Activated CD4-positive, CD25-positive, alpha-beta regulatory T cell (primary cell): ENCODE data around the gene XPO4.
"Not testable (repeated sequence)": the region's sequence is repeated elsewhere in the genome, so short reads cannot be mapped to it uniquely, and the experiment has no call there.

ENCODE experiments used
- DNase-seq, 4 experiments: peaks; one replicate each; lab custom pipeline; 2025; lab: John Stamatoyannopoulos, UW

Gene XPO4

DNA sequence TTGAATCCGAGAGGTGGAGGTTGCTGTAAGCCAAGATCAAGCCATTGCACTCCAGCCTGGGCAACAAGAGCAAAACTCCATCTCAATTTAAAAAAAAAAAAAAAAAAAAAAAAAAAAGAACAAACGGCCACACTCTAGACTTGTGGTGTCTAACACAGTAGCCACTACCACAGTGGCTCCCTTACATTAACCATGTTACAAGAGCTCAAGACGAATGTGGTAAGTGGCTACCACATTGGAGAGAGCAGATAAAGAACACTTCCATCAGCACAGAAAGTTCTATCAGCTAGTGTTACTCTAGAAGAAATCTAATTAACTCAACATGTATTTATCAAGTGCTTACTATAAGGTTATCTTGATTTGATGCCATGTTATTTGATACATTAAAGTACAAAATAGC is 11.5 kb downstream of the XPO4 start:
- DNase-seq = no peak

DNA sequence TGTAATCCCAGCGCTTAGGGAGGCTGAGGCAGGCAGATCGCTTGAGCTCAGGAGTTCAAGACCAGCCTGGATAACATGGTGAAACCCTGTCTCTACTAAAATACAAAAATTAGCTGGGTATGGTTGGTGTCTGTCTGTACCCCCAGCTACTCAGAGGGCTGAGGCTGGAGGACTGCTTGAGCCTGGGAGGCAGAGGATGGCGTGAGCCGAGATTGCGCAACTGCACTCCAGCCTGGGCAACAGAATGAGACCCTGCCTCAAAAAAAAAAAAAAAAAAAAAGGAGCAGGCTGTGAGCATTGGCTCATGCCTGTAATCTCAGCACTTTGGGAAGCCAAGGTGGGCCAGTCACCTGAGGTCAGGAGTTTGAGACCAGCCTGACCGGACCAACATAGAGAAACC is 12.0 kb downstream of the XPO4 start:
- not testable (repeated sequence) for DNase-seq

DNA sequence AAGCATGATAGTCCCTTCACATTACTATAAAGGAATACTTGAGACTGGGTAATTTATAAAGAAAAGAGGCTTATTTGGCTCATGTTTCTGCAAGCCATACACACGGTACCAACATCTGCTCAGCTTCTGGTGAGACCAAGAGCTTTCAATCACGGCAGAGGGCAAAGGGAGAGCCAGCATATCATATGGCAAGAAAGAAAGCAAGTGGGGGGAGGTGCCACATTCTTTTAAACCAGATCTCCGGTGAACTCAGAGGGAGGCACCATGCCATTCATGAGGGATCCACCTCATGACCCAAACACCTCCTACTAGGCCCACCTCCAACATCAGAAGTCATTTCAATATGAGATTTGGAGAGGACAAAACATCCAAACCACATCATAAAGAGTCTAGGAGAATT is 20.3 kb downstream of the XPO4 start:
- no peak for DNase-seq

DNA sequence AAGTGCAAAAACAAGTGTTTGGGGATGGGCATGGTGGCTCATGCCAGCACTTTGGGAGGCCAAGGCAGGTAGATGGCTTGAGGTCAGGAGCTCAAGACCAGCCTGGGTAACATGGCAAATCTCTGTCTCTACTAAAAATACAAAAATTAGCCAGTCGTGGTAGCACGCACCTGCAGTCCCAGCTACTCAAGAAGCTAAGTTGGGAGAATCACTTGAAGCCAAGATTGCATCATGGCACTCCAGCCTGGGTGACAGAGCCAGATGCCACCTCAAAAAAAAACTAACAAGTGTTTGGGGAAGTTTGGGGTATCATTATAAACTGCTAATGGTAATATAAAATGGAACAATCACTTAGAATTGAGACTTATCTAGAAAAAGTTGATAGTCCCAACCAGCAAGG is 24.6 kb downstream of the XPO4 start:
- no peak for DNase-seq

DNA sequence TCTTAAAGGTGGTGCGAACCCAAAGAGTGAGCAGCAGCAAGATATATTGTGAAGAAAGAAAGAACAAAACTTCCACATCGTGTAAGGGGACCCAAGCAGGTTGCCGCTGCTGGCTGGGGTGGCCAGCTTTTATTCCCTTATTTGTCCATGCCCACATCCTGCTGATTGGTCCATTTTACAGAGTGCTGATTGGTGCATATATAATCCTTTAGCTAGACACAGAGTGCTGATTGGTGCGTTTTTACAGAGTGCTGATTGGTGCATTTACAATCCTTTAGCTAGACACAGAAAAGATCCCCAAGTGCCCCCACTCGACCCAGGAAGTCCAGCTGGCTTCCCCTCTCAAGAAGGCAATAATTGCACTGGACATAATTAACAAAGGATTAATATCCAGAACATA is 25.7 kb downstream of the XPO4 start:
- not testable (repeated sequence) for DNase-seq

DNA sequence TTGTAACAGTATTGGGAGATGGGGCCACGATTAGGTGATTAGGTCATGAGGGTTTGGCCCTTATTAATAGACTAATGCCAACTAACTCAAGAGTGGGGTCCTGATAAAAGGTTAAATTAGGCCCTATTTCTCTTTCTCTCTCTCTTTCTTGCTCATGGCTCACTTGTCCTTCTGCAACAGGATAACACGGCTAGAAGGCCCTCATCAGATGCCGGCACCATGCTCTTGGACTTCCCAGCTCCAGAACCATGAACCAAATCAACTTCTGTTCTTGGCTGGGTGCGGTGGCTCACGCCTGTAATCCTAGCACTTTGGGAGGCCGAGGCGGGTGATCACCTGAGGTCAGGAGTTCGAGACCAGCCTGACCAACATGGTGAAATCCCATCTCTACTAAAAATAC is 28.1 kb downstream of the XPO4 start:
- not testable (repeated sequence) for DNase-seq

DNA sequence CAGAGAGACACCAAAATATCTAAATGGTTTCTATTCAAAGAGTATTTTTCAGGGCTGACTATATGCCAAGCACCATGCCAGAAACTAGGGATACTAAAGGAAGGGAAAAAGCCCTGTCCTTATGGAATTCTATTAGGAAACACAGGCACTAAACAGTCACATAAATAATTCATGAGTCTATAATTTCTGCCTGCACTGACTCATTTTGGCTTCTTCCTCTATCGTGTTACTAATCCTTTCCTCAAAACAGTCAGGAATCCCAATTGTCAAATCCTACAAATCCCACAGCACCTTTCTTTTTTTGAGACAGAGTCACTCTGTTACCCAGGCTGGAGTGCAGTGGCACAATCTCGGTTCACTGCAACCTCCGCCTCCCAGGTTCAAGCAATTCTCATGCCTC is 29.2 kb downstream of the XPO4 start:
- DNase-seq = no peak

DNA sequence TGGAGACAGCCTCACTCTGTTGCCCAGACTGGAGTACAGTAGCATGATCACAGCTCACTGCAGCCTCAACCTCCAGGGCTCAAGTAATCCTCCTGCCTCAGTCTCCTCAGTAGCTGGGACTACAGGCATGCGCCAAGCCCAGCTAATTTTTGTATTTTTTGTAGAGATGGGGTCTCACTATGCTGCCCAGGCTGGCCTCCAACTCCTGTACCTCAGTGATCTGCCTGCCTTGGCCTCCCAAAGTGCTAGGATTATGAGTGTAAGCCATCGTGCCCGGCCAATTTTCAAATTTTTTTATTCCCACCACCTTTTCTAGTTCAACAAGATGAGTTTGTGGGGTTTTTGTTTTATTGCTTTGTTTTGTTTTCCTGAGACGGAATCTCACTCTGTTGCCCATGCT is 31.7 kb downstream of the XPO4 start:
- no peak for DNase-seq

DNA sequence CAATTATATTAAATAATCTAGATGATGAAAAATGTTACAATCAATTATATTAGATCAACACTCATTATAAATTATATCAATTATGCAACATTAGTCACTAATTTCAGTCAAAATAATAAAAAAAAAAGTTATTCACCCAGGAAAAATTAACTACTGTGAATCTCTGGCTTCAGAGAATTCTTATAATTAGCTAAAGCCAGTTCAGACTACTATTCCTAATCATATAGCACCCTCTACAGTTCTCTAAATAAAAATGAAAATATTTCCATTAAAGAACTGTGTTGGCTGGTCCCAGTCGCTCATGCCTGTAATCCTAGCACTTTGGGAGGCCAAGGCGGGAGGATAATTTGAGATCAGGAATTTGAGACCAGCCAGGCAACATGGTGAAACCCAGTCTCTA is 33.0 kb downstream of the XPO4 start:
- no peak for DNase-seq

DNA sequence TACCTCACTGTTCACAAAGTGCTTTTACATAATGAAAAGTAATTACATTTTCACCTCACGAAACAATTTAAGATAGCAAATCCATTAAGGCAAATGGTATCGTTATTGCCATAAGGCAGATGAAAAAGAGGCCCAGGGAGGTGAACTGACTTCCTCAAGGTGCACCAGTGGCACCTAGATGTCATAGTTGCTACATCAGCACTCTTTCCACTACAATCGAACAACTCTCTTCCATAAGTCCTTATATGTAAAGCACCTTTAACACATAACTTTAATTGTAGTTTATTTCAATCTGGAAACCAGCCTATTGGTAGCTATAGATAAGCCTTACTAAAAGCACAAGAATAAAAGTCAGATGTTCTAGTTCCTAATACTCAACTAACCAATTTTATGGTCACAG is 35.1 kb downstream of the XPO4 start:
- no peak for DNase-seq

DNA sequence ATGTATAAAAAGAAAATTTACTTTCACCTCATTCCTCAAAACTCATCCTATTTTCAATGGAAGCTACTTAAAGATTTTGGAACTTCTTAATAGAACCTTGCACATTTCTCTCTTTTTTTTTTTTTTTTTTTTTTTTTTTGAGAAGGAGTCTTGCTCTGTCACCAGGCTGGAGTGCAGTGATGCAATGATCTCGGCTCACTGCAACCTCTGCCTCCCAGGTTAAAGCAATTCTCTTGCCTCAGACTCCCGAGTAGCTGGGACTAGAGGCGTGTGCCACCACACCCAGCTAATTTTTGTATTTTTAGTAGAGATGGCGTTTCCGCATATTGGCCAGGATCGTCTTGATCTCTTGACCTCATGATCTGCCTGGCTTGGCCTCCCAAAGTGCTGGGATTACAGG is 40.9 kb downstream of the XPO4 start:
- DNase-seq = not testable (repeated sequence)

DNA sequence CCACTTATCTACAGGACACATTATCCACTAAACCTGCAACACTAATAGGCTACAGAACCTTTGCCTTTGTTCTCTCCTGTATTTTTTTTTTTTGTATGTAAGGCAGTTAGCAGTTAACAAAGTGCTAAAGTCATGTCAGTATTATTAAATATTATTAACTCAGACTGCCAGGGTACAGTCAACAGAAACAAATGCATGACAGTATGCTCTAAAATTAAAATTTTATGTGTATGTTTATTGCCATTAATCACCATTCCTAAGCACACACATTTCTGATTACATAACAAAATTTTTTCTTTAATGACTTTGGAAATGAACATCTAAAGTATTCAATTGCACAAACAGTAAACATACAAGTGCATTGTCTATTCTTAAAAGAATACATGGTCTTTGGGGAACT is 41.7 kb downstream of the XPO4 start:
- no peak for DNase-seq

DNA sequence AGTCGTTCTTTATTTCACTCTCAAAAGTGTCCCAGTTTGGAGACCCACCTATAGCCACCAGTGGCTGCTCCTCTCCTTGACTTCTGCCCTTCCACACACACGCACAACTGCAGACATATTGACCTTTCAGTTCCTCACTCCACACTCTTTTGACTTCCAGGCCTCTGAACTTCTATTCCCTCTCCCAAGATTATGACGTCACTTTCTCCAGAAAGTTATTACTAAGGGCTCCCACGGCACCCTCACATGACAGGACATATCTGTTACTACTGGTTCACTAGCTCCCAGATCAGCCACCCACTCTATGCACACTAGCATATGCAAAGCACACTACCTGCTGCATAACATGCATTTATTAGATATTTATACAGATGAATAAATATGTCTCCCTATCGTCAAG is 45.9 kb downstream of the XPO4 start:
- no peak for DNase-seq

DNA sequence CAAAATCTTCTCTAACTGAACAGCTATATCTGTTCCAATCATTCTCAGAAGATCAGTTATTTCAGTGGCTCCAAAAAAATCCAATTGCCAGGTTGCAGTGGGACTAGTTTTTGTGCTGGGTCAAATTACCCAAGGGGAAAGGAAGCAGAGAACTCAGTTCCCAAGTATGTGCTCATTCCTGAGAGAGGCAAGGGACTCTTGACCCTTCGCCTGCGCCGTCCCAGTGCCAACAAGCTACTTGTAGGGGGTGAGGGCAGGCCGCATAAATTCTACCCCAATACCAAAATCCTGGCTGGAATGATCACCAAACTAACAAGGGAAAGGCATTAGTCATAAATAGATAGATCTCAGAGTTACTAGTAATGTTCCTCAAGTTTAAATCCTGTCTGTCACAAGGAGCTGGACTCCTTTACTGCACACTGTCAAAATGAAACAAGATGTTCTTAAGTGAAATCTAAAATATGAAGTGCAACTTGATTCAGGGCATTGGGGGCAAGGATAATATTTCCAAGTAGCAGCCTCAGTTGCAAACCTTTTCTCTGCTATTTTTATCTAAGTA is 50.6 kb downstream of the XPO4 start:
- no peak for DNase-seq

DNA sequence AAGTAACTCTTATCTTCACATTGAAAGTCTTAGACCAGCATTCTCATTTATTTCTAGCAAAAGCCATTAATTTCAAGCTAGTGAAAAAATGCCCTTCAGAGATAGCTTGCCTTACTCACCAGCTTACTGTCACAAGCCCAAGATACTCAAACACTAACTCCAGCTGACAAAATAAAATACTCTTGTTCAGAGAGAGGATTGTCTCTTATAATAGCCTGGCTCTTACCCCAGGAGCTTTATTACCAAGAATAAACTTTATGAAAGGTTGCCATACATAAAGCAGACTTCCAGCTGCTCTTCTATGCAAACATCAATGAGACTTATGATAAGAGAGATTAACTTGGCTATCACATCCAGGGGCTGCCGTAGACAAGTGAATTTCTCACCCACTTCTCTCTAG is 53.6 kb downstream of the XPO4 start:
- DNase-seq = no peak

DNA sequence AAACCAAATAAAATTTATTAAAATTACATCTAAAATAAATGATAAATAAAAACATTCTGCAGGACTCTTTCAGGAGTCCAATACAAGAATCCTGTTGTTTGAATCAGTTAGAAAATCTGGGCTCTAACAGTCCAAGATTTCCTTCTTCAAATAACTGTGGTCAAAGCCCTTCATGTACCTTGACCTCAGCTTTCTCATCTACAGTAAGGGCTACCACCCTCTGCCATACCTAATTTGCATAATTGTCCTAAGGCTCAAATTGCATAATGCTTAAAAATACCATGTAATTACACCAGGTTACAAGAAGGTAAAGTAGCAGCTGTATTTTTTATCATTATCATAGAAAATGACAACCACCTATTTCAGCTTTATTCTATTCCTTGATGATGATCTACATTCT is 54.3 kb downstream of the XPO4 start:
- DNase-seq = no peak

DNA sequence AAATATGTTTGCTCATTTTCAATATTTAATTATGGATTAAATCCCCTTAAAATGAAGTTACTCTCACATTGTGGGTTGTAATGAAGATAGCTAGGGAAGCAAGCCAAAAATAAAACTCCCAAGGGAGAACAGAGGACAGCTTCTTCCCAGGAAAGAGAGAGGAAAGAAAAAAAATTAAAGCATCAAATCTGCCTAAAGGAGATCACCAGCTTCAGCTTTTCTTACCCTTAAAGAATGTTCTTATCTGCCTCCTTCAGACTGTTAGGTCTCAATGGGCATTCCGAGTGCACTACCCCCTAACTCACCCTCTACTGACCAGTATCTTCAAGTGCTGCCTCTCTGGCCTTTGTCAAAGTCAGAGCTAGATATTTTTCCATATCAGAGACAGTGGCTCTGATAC is 55.2 kb downstream of the XPO4 start:
- no peak for DNase-seq

DNA sequence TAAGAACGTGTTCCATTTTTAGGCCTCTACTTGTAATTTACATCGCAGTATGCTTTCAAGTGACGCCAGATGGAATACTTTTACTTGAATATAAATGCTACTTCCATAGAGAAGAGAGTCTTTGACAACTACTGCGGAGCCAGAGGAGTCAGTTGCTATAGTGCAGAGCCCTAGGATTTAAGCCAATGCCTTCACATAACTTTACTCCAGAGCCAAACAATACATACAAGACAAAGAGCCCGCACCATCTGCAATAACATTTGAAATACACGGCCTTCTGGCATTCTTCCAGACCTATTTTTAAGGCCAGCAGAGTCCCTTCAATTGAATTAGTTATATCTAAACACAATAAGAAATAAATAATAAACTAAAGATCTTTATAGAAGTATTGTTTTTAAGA is 59.4 kb downstream of the XPO4 start:
- no peak for DNase-seq

DNA sequence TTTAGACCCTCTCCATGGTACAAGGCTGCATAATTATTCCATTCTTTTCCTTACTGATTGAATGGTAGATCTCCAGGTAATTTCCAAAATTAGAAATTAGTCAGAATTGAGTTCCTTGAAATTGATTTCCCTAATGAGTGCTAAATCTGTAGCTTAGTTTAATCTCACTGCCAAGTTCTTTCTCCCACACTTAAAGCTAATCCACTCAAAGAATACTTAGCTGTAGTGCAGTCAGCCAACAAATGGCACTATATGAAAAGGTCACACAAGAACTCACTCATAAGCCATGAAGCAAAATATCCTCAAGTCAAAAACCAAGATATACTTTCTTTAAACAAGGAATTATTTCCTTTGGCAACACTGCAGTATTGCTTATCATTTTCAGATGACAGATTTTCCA is 62.0 kb downstream of the XPO4 start:
- no peak for DNase-seq

DNA sequence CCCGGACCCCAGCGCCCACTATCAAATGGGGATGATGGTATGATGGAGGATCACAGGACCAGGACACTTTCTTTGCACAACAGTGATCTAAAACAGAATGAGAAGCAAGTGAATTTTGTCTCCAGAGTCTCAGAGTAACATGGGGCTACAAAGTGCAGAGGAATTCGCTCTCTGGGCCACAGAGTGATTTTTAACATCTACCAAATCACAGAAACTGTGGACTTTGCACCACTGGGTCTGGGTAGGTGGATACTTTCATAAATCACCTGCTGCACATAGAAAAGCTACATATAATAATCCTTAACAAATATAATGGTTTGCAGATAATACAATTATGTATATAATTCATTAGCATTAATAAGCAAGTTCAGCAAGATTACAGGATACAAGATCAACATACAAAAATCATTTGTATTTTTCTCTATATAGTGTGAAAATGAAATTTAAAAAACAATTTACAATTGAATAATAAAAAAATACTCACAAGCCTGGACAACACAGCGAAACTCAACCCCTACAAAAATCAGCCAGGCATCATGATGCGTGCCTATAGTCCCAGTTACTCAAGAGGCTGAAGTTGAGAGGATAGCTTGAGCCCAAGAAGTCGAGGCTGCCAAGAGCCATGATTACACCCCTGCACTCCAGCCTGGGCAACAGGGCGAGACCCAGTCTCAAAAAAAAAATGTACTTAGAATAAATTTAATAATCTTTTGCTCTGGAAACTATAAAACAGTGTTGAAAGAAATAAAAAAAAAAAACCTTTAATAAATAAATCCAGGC is 68.5 kb downstream of the XPO4 start:
- no peak for DNase-seq

DNA sequence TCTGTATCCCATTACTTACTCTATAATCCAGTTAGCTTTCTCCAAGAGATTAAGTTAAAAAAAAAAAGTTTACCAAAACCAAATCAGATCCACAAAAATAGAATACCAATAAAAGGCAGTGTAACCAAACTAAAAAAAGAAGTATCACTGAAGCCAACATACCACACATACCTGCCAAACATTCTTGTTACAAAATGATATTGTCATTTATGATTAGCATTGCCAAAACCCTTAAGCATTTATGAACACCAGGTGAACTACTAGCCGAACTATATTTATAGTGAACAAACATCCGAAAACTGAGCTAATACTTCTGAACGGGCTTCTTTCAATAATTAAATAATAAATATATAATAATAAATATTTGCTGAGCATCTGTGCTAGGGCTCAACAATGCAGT is 69.7 kb downstream of the XPO4 start:
- no peak for DNase-seq

DNA sequence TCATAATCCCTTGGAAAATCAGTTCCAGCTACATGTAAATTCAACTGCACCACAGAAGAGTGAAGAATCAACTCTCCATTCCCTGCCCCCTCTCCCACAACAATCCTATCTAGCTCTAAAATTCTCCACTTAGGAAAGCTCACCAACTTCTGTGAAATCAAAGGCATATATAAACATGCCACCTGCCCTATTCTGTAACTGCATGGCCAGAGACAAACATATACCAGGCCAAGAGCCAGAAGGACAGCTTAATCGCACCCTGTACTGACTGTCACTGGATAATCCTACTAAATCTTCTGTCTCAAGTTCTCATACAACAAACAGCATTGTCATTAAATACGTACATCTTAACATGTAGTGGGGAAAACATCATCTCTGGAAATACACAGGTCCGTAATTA is 70.6 kb downstream of the XPO4 start:
- DNase-seq = no peak

DNA sequence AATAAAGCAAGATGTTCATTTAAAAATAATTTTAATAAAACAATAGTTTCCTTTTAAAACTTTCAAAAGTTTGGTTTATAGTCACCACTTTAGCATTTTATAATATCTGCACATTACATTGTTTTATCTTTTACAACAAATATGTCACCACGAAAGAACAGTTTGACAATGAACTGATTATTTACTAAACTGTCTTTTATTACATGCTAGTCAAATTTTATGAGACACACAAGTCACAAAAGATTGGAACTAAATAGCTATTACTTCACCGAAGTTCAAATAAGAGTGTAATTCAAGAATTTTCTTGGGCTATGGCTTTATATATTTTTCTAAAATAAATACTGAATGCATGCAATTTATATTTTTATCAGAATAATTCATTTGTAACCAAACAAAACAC is 71.3 kb downstream of the XPO4 start:
- DNase-seq = no peak
